ENCODE measurements around the gene ZNF394.
"Not testable (repeated sequence)": the region's sequence is repeated elsewhere in the genome, so short reads cannot be mapped to it uniquely, and the experiment has no call there.

Gene ZNF394

GRCh38 chr7:99504603-99505323 is 4.7 kb upstream of the ZNF394 start, which contains the start of gene ZKSCAN5:
TSS of gene ZKSCAN5 (plus strand) at chr7:99504662. CDS start at chr7:99506045, 1,383 bp downstream.
- Mint-ChIP-seq H3K9me3 (no peaks in the 10 kb centered on the region), H3K36me3 (peaks cover 5% of the 10 kb centered on the region), H3K4me1 (peaks cover 31% of the 10 kb centered on the region), H3K27me3 (no peaks in the 10 kb centered on the region), H3K4me3 (peak within 1 kb of the TSS; percentile 92), H3K27ac (peak within 1 kb of the TSS; percentile 93)
- peak; percentile 94 for ATAC-seq

- no peaks in the 10 kb centered on the region for H3K27me3 Mint-ChIP-seq
Observed at GRCh38 chr7:99504281-99504602, 4.2 kb upstream of the ZNF394 start.

GRCh38 chr7:99501236-99501635 is 1.2 kb upstream of the ZNF394 start:
- H3K36me3 Mint-ChIP-seq = peaks cover 13% of the 10 kb centered on the region
- H3K27ac Mint-ChIP-seq = peak overlapping the region; percentile 95
- H3K4me1 Mint-ChIP-seq = peaks cover 34% of the 10 kb centered on the region
- H3K4me3 Mint-ChIP-seq, H3K9me3 Mint-ChIP-seq, ATAC-seq, H3K27me3 Mint-ChIP-seq: not testable (repeated sequence)

More at GRCh38 chr7:99504281-99504602, 4.2 kb upstream of the ZNF394 start:
- no peak for ATAC-seq
- Mint-ChIP-seq H3K4me1 (peaks cover 28% of the 10 kb centered on the region), H3K27ac (peak overlapping the region; percentile 93), H3K9me3 (no peaks in the 10 kb centered on the region), H3K4me3 (peak overlapping the region; percentile 92), H3K36me3 (peaks cover 5% of the 10 kb centered on the region)

DNA sequence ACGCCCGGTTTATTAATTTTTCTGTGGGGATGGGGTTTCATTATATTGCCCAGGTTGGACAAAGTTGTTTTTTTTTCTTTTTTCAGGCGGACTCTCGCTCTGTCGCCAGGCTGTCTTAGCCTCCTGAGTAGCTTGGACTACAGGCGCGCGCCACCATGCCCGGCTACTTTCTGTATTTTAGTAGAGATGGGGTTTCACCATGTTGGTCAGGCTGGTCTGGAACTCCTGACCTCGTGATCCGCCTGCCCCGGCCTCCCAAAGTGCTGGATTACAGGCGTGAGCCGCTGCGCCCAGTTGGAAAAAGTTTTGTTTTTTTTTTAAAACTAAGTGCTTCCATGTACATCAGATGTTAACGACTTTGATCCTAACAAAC is 542 bp upstream of the ZNF394 start:
- peak overlapping the region; percentile 95 for H3K27ac Mint-ChIP-seq
- H3K27me3 Mint-ChIP-seq = no peaks in the 10 kb centered on the region
- no peaks in the 10 kb centered on the region for H3K9me3 Mint-ChIP-seq
- H3K4me1 Mint-ChIP-seq = peaks cover 28% of the 10 kb centered on the region
- H3K36me3 Mint-ChIP-seq = peaks cover 17% of the 10 kb centered on the region
- ATAC-seq = no peak
- peak overlapping the region; percentile 96 for H3K4me3 Mint-ChIP-seq

DNA sequence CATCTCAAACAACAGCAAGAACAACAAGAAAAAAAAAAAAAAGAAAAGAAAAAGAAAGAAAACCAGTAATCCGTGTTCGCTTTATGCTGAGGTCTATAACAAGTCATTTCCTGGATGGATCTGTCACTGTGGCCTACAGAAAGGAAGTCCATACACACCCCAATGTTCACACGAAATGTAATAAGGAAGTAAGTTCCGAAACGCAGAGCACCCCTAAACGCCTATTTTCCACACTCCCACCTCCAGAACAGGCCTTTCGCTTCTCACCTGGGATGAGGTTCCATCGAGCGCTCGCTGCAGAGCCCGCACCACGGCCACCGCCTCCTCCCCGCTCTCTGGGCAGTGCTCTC is 735 bp downstream of the ZNF394 start:
- ATAC-seq = peak; percentile 66
- H3K4me3 Mint-ChIP-seq = peak overlapping the region; percentile 96
- H3K4me1 Mint-ChIP-seq = peaks cover 26% of the 10 kb centered on the region
- no peaks in the 10 kb centered on the region for H3K9me3 Mint-ChIP-seq
- H3K36me3 Mint-ChIP-seq = peaks cover 28% of the 10 kb centered on the region
- no peaks in the 10 kb centered on the region for H3K27me3 Mint-ChIP-seq
- H3K27ac Mint-ChIP-seq = peak overlapping the region; percentile 95

- Mint-ChIP-seq H3K4me1 (peaks cover 26% of the 10 kb centered on the region), H3K27me3 (no peaks in the 10 kb centered on the region), H3K4me3 (peak overlapping the region; percentile 96), H3K27ac (peak overlapping the region; percentile 95), H3K9me3 (peaks cover 6% of the 10 kb centered on the region), H3K36me3 (peaks cover 36% of the 10 kb centered on the region)
- ATAC-seq = no peak
Observed at GRCh38 chr7:99498546-99498944, 1.5 kb downstream of the ZNF394 start.

DNA sequence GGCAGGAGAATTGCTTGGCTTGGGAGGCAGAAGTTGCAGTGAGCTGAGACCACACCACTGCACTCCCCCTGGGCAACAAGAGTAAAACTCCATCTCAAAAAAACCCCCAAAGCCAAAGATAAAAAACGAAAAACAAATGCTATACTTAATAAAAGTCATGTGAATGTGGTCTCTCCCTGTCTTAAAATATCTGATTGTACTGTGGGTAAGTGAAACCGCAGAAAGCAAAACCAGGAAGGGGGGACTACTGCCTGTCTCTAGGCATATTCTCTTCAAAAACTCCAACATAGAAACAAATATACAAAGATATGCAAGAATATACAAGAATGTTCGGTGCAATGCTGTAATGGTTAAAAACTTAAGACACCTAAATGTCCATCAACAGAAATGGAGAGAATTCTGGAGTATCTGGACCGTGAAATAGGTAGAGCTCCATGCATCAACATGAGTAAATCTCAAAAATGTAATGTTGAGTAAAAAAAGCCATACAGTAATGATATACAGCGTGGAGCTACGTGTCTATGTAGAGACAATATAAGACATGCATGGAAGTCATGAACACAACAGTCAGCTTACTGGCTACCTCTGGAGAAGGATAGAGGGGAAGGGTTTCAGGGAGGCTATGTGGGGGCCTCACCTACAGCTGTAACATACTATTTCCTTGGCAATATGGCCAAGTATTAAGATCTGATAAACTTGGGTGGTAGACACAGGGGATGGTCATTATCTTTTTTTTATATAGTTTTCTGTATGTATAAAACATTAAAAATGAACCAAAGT is 2.1 kb downstream of the ZNF394 start:
- Mint-ChIP-seq H3K9me3 (peaks cover 7% of the 10 kb centered on the region), H3K27ac (peak overlapping the region; percentile 95), H3K36me3 (peaks cover 42% of the 10 kb centered on the region), H3K4me3 (peak overlapping the region; percentile 96), H3K4me1 (peaks cover 26% of the 10 kb centered on the region), H3K27me3 (no peaks in the 10 kb centered on the region)
- no peak for ATAC-seq

- Mint-ChIP-seq H3K9me3 (peaks cover 7% of the 10 kb centered on the region), H3K27ac (no peak overlapping the region), H3K36me3 (peaks cover 71% of the 10 kb centered on the region), H3K27me3 (no peaks in the 10 kb centered on the region), H3K4me1 (peaks cover 15% of the 10 kb centered on the region), H3K4me3 (no peak overlapping the region)
- no peak for ATAC-seq
Observed at GRCh38 chr7:99493823-99494222, 6.3 kb downstream of the ZNF394 start.

DNA sequence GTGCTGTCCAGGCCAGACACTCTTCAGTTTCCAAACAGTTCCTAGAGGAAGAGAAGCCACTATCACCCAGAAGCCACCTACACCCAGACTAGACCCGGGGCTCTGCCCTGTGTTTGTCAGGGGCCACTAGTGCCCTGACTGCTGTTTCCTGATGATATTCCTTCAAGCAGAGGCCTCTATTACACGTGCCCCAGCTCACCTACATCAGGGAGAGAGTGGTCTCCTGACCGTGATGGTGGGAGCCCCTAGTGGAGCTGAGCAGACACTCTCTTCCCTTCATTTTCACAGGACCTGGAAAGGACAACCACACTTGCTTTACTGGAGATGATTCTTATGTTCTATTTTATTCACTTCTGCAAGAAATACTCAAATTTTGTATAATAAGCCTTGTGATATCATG is 9.2 kb downstream of the ZNF394 start:
- H3K9me3 Mint-ChIP-seq = peaks cover 7% of the 10 kb centered on the region
- no peak for ATAC-seq
- no peaks in the 10 kb centered on the region for H3K27me3 Mint-ChIP-seq
- H3K27ac Mint-ChIP-seq = no peak overlapping the region
- no peaks in the 10 kb centered on the region for H3K4me1 Mint-ChIP-seq
- H3K4me3 Mint-ChIP-seq = no peak overlapping the region
- H3K36me3 Mint-ChIP-seq = peaks cover 67% of the 10 kb centered on the region

GRCh38 chr7:99489235-99489634 is 10.8 kb downstream of the ZNF394 start:
- H3K4me3 Mint-ChIP-seq = no peak overlapping the region
- peaks cover 7% of the 10 kb centered on the region for H3K9me3 Mint-ChIP-seq
- no peaks in the 10 kb centered on the region for H3K27me3 Mint-ChIP-seq
- no peaks in the 10 kb centered on the region for H3K4me1 Mint-ChIP-seq
- H3K27ac Mint-ChIP-seq = no peak overlapping the region
- peaks cover 63% of the 10 kb centered on the region for H3K36me3 Mint-ChIP-seq
- ATAC-seq = no peak

- Mint-ChIP-seq H3K9me3 (no peaks in the 10 kb centered on the region), H3K27ac (no peak overlapping the region), H3K4me3 (no peak overlapping the region), H3K27me3 (no peaks in the 10 kb centered on the region), H3K4me1 (no peaks in the 10 kb centered on the region), H3K36me3 (peaks cover 40% of the 10 kb centered on the region)
- no peak for ATAC-seq
Observed at GRCh38 chr7:99485094-99485493, 15.0 kb downstream of the ZNF394 start.

DNA sequence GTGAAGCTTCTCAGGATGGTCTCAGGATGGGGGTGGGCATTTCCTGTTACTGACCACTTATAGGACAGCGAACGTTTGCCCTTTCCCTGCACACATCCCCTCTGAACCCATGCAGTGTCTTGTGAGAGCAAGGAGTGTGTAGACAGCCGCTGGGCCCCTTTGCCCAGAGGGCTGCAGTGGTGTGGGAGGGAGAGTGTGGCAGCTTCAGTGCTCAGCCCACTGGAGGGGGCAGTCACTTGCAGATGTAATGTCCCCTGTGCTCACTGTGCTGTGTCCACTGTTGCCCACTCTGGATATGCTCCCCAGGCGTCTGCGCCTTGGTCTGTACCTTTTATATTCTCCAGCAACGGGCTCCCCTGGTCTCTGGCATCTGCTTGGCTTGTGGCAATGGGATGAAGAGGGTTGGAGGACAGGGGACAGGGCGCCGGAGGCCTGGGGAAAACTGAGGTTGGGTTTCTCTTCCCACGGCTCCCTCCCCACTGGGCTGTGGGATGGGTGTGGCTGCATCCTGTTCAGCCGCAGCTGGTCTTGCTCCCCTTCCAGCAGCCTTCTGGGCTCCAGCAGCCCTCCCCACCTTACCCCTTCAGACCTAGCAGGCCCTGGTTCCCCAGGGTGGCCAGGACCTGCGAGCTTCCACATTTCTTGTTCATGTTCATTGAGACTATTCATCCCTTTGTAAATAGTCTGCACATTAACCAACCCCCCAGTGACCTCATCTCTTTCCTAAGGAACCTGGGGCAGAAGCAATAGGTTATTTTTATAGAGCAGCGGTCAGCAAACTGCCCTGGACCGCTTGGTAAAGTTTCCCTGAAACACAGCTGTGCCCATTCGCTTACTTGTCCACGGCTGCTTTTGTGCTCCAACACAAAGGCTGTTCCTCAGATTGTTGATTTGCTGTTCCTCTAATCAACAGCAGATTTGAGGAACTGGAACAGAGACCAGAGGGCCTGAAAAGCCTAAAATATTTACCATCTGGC is 21.3 kb downstream of the ZNF394 start:
- no peaks in the 10 kb centered on the region for H3K27me3 Mint-ChIP-seq
- peaks cover 38% of the 10 kb centered on the region for H3K4me1 Mint-ChIP-seq
- no peaks in the 10 kb centered on the region for H3K9me3 Mint-ChIP-seq
- H3K36me3 Mint-ChIP-seq = peaks cover 28% of the 10 kb centered on the region
- ATAC-seq = no peak
- no peak overlapping the region for H3K4me3 Mint-ChIP-seq
- peak overlapping the region; percentile 80 for H3K27ac Mint-ChIP-seq

DNA sequence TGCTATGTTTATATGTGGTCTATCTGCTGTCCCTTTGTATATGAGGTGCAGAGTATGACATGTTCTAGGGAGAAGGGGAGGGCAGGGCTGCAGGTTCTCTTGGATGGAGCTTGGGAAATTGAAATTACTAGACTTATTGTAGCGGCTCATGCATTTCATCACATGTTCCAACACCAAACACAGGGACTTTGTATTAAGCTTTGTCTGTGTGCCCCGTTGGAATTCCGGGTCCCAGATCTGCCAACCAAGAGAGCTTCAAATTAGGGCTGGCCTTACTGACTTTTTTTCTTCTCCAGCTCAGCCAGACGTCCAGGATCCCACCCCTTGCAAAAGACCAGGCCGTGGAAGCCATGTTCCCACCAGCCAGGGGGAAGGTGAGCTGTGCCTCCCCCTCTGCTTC is 24.0 kb downstream of the ZNF394 start:
- H3K4me3 Mint-ChIP-seq = no peak overlapping the region
- H3K9me3 Mint-ChIP-seq = no peaks in the 10 kb centered on the region
- no peaks in the 10 kb centered on the region for H3K27me3 Mint-ChIP-seq
- no peak for ATAC-seq
- no peak overlapping the region for H3K27ac Mint-ChIP-seq
- peaks cover 26% of the 10 kb centered on the region for H3K36me3 Mint-ChIP-seq
- H3K4me1 Mint-ChIP-seq = peaks cover 51% of the 10 kb centered on the region

DNA sequence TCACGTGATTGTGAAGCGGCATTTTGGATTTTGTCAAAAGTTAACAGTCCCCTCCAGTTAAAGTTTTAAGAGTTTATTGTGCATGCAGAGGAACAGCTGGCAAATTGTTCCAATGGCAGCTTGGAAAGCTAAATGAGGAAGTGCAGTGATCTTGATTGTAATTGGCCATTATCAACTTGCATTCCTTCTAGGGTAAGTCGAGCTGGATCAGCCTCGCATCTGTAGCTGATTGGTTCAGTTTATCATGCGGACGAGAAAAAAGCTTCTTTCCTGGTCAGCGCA is 26.8 kb downstream of the ZNF394 start:
- no peaks in the 10 kb centered on the region for H3K27me3 Mint-ChIP-seq
- H3K27ac Mint-ChIP-seq = peak overlapping the region; percentile 91
- peaks cover 42% of the 10 kb centered on the region for H3K4me1 Mint-ChIP-seq
- ATAC-seq = peak; percentile 32
- H3K36me3 Mint-ChIP-seq = peaks cover 11% of the 10 kb centered on the region
- H3K9me3 Mint-ChIP-seq = no peaks in the 10 kb centered on the region
- peak overlapping the region; percentile 99 for H3K4me3 Mint-ChIP-seq

DNA sequence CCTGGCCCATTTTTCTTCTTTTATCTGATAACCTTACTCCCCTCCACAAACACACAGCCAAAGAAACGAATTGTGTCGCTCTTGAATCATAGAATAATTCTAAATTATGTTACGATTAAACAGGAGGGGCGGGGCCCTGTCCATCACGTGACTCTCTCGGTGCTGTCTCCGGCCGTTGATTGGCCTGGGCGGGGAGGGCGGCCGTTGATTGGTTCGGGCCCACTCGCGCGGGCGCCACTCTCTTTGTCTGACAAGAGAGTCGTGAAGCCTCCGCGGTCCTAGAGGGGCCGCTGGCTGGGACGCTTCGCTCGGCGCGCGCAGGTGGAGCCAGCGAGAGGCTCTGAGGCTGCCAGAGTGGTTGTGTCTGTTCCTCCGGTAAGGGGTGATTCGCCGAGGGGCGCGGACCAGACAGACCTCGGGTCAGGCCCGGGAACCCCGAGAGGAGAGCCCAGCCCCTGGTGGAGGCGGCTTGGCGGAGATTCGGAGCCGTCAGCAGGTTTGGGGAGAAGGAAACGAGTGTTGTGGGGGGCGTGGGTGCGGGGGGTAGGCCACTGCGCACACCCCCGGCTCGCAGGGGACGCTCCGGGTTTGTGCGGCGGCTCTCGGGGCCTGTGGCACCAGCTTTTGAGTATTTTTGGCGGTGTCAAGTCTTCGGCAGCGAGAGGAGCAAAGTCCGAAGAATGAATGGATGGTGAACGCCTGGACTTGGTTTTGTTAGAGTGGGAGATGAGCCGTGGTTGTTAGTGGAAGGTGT is 27.3 kb downstream of the ZNF394 start, which contains the start of gene ZNF789:
TSS of gene ZNF789 (plus strand) at position 330 of the 754 bp plus-strand sequence. CDS start 3,567 bp downstream, outside the sequence.
- Mint-ChIP-seq H3K4me1 (peaks cover 37% of the 10 kb centered on the region), H3K36me3 (peaks cover 6% of the 10 kb centered on the region), H3K4me3 (peak within 1 kb of the TSS; percentile 99), H3K9me3 (no peaks in the 10 kb centered on the region), H3K27ac (peak within 1 kb of the TSS; percentile 91), H3K27me3 (no peaks in the 10 kb centered on the region)
- ATAC-seq = peak; percentile 100

All from stimulated activated memory B cell treated with anti-CD40 and anti-IgM and Interleukin-4, amounts not matched to agents 10 μg/mL and 1 μg/mL and 100 μg/mL, for 72 hours (primary cell).